Breast epithelium (tissue), 3 donors: ENCODE measurements around the gene ST3GAL6.

Source experiments
- CTCF ChIP-seq, 3 donors: fragments of 450-650 bp; IDR thresholded peaks; one replicate each; pipeline ENCODE4 v1.5.1; 2016 to 2017; ENCODE audit warnings: antibody characterized with exemption in 3 of 3, mild to moderate bottlenecking in 3 of 3, moderate library complexity in 3 of 3
- POLR2A ChIP-seq: fragments of 450-650 bp; IDR thresholded peaks from one replicate; pipeline ENCODE4 v1.6.1; 2016; ENCODE audit warnings: antibody characterized with exemption, mild to moderate bottlenecking, moderate library complexity
- POLR2AphosphoS5 ChIP-seq, 3 donors: sonication (generic); formaldehyde crosslinking; IDR thresholded peaks; one replicate each; pipeline ENCODE4 v1.6.1; 2017; ENCODE audit warnings: antibody characterized with exemption in 3 of 3

GRCh38 chr3:98839846-98840245 is 76.7 kb downstream of the ST3GAL6 start:
- TF ChIP-seq CTCF (IDR thresholded peaks at IDR 0.05) (no peak), POLR2AphosphoS5 (IDR thresholded peaks at IDR 0.05) (no peak), POLR2A (no peak)
